M059J (cell line): ENCODE data around the gene SLC4A9. TPM values are rescaled to one million over a fixed set of nuclear protein-coding genes. Genes with fewer than 3 reads are reported as not detected.
A peak's percentile ranks its signal among the peaks of the same experiment; 100 is the strongest.
"Not testable (repeated sequence)": the region's sequence is repeated elsewhere in the genome, so short reads cannot be mapped to it uniquely, and the experiment has no call there.

ENCODE experiments used
- DNase-seq: peaks from one replicate; pipeline ENCODE4 v3.0.0-alpha.2; 2012; ENCODE audit warnings: low read depth
- total RNA-seq: library from RNA; depleted of rRNA; stranded (reverse); fragments of >200 nt; shearing (Covaris generic); gene quantifications from 2 replicates; pipeline ENCODE4 v1.2.3, GENCODE V29; 2014

SLC4A9 gene
- total RNA-seq, 1 experiment from 2014 or later = not detected

DNA sequence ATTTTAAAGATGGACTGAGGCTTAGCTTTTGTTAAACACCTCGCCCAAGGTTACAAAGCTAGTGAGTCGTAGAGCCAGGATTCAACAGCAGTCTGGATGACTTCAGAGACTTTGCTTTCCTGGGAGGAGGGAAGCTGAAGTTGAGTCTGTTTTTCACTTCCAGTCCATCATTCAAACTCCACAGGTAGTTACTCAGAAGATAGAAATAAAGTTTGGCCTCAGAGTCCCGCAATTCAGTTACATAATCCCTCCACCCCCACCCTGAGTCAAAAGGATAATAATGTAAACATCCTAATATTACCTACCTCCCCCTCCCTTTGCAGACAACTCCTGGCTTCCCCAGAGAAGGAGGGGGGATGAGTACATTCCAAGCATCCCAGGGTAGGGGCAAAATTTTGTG, 21.7 kb upstream of the SLC4A9 start:
- DNase-seq = peak; percentile 49

DNA sequence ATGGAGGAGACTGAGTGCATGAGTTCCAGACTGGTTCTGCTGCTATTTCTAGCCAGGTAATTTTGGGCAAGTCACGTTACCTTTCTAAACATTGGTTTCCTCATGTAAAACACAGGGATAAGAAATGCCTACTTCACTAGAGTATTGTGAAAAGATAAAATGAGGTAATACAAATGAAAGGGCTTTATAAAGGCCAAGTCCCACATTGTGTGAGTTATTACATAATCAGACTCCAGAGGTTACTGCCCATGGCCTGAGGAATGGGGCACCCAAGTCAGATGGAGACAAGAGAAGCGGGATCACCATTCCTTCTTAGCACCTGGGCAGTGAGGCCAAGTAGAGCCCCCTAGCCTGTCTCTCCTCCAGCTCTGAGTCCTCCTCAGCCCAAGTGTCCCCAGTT, 21.1 kb upstream of the SLC4A9 start:
- no peak for DNase-seq

DNA sequence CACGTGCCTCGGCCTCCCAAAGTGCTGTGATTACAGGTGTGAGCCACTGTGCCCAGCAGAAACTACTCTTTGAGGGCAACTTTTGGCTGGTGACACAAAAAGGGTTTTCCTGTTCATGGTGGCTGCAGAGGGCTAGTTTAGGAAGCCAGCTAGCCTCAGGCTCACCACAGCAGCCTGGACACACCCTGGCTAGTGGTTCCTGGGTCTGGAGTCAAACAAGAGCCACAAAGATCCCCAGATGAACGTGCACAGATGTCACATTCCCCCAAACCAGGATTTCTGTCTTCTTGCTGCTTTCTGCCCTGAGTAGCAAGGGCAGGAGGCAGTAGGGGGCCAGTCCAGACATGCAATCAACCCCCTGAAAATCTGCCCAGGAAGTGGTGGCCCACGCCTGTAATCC, 20.4 kb upstream of the SLC4A9 start:
- DNase-seq = no peak

DNA sequence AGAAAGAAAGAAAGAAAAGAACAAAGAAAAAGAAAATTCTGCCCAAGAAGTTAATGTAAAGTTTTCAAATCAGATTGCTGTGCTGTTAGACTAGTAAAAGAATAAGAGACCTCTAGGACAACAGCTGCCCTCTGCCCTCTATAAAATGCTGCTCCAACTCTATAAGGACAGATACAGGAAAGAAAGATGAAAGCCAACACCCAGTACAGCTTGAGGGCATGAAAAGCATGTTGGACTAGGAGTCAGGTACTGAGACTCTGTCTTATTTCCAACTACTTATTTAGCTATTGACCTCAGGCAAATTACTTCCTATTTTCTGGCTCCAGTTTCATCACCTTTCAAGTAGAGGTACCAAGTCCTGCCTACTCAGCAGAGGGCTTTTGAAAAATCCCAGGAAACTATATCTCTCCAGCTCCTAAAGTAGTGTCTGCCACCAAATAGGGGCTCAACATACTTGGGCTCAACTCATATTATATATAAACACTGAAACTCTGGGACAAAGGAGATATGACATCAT, 19.3 kb upstream of the SLC4A9 start:
- peak; percentile 66 for DNase-seq

DNA sequence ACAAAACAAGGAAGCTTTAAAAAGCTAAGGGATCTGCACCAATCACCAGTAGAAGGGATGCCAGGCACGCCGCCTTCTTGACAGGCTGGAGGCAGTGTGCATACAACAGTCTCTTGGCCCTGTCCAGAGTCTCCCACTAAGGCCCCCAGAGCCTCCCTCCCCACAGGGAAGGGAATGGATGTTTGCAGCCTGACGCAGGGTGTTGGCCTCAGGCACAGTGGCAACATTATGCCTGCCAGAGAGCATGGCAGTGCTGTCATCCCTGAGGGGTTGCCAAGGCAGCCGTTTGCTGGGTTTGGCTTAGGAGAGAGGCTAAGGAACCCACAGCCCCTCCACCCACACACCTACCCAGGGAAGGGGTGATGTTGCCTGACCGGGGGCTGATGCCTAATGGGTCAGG, 18.4 kb upstream of the SLC4A9 start:
- peak; percentile 64 for DNase-seq

DNA sequence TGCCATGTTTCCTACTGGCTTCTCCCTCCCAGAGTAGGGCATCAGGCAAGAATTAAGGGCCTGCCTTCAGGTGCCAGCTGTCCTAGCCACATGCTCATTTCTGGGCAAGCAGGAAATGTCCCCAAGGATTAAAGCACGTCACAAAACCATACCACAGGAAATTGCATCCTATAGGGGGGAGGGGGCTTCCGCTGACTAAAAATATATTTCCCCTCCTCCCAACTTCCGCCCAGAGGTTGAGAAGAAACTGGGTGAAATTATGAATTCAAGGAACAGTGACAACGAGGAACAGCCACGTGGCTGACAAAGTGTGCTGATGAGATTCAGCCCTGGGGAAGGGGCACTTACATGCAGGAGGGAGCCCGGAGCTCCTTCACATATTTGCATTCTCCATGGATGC, 17.7 kb upstream of the SLC4A9 start:
- no peak for DNase-seq

DNA sequence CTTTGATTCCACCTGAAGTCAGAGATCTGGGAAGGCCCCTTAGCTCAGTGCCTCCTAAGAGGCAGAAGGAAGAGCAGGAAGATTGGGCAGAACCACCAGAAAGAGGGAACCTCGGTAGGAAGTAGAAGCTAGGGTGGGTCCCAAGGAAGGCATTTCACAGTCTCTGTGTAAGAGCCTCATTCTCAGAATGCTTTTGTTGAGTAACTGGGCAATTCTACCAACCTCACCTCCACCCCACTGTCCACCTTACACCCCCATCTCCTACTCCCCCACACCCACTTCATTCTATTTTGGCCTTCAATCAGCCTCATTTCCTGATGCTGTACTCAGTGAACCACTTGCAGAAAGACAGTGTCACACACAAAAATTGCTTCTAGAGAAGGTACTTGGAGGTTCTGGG, 17.1 kb upstream of the SLC4A9 start:
- no peak for DNase-seq

DNA sequence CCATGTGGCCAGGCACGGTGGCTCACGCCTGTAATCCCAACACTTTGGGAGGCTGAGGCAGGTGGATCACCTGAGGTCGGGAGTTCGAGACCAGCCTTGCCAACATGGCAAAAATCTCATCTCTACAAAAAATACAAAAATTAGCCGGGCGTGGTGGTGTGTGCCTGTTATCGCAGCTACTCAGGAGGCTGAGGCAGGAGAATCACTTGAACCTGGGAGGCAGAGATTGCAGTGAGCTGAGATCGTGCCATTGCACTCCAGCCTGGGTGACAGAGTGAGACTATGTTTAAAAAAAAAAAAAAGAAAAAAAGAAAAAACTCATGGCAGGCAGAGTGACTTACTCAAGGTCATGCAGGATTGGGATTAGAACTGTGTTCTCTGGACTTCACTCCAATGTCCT, 16.1 kb upstream of the SLC4A9 start:
- not testable (repeated sequence) for DNase-seq

DNA sequence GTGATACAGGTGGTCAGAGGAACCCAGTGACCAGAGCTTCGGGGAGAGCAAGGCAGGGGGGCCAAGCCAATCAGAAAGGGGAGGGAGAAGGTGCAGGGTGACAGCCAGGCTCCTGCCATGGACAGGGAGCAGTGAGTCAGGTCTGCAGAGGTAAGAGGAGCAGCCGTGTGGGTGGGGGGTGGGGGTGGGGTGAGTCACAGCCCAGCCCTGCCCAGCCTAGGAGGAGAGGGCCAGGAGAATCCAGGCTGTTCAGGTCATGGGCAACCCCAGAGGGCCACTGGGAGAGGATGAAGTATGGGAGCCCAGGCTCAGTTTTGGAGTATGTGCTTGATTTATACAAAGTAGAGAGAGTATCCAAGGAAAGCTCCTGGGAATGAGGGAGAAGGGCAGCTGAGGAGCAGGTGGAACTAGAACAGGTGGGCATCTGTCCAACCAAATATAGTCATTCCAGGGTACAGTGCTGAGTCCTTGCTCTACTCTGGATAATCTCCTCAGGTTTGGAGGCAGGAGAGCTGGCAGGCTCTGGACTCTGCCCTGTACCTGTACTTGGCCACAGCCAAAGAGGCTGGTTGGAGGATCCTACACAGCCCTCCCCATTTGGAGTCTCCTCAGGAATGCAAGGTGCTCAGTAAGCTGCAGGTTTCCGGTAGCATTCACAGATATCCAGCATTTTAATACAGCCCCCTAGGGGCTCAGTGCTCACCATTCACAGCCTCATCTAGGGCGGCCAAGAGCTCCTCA, 15.1 kb upstream of the SLC4A9 start:
- peak; percentile 81 for DNase-seq

DNA sequence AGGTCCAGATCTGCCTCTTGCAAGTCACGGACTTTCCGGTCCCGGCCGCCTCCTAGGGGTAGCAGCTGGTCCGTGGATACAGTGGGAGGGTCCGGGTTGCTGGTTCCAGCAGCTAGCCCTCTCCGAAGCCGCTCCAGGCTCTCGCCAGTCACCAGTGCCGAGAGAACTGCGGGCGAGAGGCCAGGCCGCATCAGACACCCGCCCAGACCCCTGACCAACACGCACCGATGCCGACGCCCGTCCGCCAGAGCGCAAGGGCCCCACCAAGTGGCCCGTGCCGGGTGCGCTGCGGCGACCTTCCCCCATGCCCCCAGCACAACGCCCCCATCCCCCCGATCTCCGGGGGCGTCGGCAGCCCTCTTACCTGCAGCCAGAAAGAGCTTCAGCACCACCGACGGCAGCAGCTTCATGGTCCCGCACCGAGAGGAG, 14.1 kb upstream of the SLC4A9 start:
- DNase-seq = peak; percentile 63

DNA sequence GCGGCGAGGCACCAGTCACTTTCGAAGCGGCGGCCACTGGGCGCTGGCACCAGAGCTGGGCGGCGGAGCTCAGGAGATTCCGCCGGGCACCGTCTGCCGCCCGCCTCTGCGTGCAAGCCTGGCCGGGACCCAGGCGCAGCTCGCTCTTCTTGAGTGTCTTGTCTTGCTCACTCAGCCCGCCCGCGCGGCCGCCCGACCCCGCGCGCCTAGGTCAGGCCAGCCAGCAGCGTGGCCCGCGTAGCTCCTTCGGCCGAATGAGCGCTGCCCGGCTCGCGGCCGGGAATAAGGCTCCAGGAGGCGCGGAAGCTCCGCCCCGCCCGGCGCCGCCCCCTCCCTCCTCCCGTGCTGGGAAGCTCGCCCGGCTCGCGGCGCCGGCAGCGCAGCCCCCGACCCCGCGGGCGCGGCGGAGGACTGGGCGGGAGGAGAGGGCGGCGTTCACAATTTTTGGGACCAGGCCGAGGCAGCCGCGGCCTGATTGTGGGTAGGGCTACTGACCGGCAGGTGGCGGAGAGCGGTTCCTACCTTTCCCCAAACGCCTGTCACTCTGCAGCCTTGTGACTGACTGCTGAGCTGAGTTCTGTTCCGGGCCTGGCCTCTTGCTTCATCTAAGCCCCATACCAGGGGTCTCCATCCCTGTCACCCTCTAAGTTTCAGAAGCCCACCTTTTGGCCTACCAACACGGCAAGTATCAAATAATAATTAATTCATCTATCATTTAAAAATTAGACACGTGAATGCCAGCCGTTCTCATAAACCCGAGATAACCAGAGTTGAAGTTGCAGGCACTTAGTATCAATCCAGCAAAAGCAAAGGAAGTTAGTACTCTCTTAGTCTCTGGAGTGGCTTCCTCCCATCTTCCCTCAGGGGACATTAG, 13.4 kb upstream of the SLC4A9 start, which contains the start of gene HBEGF:
TSS of gene HBEGF (minus strand) at position 256 of the 874 bp plus-strand sequence. CDS start 275 bp downstream, outside the sequence.
- peak; percentile 75 for DNase-seq

DNA sequence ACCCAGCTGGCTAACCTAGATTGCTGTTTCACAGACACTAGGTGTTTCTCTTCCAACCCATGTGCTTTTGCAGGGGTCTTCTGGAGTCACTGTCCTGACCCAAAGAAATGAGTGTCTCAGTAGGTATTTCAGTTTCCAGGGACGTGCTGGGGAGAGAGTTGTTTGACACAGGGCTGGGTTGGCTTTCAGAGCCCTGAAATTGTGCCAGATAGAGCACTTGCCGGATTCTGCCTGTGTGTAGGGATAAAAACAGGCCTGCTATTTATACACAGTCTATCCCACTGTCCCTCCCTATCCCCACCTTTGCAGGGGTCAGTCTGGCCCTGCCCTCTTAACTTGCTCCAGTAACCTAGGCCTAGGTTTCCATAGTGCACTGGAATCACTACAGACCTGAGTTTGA, 12.6 kb upstream of the SLC4A9 start:
- no peak for DNase-seq

DNA sequence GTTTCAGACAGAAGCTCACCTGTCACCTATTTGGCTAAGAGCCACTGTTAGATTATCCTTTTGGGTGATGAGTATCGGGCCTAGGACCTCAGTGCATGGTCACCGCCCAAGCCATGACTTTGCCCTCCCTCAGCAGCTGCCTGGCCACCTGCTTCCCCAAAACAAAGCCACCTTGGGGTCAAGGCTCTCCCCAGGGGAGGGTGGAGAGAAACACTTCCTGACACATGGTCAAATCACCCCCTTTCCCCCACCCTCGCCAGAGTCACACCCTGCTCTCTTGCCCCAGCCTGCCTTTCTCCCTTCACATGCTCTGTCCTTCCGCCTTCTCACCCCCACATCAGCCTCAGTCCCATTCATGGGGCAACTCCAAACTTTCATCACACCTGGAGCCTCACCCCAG, 11.9 kb upstream of the SLC4A9 start:
- no peak for DNase-seq

DNA sequence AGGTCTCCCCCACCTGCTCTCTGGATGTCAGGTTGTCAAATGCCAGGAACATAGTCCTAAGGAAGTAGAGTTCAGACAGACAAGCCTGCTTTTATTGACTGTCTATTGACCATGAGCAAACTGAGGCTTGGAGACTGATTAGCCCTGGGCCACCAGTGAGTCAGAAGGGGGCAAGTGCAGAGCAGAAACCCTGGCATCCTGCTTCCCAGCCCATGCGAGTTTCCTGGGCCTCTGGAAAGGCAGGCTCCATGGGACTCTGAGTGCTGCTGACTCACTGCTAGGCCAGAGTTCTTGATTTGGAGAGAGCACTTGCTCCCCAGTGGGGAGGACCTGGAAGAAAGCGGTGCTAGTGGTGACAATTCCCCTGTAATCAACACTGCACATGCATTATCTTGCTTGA, 10.8 kb upstream of the SLC4A9 start:
- DNase-seq = peak; percentile 55

DNA sequence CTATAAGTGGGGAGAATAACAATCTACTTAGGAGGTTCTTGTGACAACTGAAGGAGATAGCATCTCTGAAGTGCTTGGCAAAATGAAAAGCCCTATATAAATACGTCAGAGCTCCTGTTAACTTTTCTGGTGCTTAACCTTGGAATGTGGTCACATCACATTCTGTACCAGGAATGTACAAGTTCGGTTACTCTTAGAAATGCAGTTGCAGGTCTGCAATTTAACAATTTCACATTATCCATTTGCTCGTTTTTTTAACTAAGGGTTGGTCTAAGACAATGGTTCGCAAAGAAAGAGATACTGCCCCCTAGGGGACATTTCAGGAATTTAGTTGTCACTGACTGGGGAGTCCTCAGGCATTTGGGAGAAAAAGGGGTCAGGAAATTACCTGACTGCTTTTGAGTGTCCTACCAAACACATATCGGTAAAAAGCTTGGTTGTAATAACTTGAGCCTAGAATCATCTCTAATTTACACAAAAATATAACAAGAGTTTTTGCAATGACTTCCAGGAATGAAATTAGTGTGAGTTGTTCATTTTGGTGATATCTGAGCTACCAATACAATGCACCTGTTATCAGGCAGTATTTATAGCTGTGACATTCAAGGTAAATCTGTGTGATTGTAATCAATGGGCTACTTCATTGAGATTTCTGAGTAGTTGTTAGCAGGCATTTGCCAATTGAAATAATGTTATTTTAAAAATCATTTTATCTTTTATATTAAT, 8.2 kb upstream of the SLC4A9 start:
- DNase-seq = peak; percentile 74

DNA sequence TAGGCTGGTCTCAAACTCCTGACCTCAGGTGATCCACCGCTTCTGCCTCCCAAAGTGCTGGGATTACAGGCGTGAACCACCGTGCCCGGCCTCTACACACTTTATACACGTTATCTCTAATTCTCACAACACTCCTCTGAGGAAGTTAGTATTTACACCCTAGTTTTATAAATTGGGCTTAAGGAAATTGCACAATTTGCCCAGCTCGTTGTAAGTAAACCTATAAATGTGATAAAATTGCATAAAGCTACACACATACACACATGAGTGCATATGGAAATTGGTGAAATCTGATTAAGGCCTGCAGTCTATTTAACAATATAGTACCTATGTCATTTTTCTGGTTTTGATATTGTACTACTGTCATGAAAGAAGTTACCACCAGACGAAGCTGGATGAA, 4.4 kb upstream of the SLC4A9 start:
- DNase-seq = no peak

DNA sequence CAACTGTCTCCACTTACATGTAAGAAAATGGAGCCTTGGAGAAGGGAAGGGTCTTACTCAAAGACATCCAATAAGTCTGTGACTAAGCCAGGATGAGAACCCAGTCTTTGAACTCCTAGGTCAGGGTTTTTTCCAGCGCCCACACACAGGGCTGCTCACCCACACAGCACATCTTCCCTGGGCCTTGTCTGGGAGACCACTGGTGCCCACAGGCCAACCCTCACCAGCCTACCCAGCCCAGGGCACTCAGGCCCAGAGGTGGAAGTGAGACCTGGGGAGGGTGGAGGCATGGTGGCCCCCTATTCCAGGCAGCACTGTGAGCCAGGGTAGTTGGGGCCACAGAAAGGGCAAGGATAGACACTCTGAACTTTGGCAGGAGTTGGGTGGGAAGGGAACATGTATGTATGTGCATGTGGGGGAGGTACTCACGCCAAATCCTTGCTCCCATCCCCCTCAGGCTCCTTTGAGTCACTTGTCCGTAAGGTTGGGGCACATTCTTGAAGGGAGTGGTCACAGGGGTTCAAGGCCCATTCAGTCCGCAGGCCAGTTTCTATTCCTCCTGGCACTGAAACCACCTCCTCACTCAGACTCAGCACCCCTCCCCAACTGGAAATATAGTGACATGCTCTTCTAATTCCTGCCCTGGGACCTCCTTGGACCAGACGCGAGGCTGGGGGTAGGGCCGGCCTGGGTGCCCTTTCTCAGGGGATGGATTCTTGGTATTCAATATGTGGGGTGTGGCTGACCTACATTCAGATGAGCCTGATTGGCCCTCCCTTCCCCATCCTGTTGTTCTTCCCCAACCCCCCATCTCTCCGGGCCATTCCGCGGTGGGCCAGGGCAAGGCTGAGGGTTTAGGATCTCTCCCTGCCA, 2.9 kb upstream of the SLC4A9 start:
- no peak for DNase-seq

DNA sequence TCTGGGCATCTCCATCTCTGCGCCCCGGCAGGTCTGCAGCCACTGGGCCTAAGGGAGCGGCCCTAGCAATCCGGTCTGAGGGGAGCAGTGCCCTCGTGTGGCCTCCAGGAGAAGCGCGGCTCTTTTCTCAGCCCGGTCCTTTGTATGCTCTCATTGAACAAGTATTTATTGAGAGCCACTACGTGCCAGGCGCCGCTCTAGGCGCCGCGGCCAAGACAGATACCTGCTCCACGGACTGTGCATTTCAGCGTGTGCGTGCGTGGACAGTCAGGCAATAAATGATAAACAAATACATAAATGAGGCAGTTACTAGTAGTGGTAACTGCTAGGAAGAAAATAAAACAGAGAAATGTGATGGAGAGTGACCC, 2.3 kb upstream of the SLC4A9 start:
- DNase-seq = peak; percentile 80

DNA sequence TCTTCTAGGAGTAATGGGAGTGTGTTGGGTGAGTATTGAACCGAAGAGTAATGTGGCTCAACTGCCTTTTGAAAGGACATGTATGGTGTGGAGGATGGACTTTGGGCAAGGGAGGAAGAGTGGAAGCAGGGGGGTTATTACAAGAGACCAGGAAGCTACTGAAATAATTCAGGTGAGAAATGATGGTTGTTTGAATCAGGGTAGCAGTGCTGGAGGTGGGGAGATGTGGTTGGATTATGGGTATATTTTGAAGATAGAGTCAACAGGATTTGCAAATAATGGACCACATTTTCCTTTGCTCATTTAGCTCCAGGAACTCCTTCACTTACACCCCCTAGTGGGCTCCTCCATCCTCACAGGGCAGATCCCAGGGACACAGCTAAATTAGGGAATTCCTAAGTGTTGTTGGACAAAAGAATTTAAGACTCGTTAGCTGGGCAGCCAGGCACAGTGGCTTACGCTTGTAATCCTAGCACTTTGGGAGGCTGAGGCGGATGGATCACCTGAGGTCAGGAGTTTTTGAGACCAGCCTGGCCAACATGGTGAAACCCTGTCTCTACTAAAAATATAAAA, 1.2 kb upstream of the SLC4A9 start:
- peak; percentile 46 for DNase-seq

DNA sequence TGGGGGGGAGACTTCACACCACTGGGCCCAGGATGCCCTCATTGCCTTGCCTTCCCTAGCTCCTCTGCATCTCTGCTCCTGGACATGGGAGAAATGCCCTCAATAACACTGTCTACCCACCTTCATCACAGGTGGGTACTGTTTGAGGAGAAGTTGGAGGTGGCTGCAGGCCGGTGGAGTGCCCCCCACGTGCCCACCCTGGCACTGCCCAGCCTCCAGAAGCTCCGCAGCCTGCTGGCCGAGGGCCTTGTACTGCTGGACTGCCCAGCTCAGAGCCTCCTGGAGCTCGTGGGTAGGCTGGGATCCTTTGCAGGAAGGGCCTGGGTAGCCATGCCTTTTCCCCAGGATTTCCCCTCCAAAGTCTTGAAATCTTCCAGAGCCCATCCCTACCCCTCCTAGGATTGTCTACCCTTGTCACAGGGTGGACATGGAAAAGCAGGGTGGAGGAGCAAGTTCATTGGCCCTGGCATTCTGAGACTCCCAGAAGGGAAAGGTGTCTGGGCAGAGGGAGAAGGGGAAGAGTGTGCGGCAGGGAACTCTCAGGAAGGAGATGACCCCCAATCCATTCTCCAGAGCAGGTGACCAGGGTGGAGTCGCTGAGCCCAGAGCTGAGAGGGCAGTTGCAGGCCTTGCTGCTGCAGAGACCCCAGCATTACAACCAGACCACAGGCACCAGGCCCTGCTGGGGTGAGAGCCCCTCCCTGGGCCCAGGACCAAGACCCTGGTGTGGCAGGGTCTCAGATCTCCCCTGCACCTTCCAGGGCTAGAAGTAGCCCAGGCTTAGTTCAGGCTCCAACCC, 886 bp downstream of the SLC4A9 start:
- DNase-seq = no peak
